GM21576 (cell line): ENCODE measurements around the gene FBXL5.

Experiments
- ATAC-seq: cut with Tn5 transposase; IDR thresholded peaks from one replicate; pipeline ENCODE4 v1.9.1; 2021; ENCODE audit warnings: mild to moderate bottlenecking, moderate library complexity; ENCODE audit not compliant: unreplicated experiment

FBXL5 gene

DNA sequence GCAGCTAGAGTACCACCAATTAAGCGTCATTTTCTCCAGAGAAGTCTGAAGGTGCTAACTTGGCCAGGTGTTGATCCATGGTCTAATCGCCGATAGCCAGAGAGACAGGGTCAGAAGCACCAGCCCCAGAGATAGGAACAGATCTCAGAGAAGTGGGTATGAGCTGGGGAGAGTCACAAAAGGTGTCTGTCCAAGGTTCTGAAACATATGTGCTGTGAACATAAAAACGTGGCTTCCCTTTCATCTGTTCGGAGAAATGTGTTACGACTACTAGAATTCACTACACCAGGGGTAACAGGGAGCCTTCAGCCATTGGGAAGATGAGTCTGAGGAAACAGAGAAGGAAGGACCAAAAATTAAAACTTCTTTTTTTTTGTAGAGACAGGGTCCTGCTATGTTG is 91.3 kb downstream of the FBXL5 start:
- no peak for ATAC-seq

DNA sequence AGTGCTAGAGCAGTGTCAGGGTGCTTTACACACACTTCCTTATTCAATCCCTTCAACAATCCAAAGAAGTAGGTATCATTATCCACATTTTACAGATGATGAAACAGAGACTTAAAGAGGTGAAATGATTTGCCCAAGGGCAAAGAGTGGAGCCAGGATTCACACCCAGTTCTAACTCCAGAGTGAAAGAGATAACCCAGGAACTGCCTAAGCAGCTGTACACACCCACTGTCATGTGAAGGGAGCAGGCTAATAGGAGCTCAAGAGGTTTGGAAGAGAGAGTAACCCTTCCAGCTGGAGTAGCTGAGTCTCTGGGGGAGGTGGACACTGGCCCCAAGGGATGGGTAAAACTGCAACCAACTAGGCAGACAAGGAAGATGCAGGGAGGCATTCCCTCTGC is 92.5 kb downstream of the FBXL5 start:
- ATAC-seq: no peak

GRCh38 chr4:15562114-15562513 is 93.0 kb downstream of the FBXL5 start:
- ATAC-seq: no peak

DNA sequence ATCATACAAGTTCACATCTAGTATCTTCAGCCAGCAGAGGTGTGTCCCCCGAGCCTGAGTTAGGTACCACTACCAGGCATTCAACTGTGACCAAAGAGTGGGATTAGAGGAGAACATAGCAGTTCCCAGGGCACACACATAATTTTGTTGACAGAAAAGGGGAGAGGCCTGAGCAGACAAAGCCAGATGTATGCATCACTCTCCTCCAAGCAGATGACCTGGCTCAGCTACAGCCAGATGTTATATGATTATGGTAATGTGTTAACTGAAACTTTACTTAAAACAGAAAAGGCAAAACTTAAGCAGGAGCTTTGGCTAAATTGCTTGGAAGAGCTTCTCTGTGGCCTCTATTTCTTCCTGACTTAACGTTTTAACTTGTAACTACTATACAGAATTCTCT is 96.6 kb downstream of the FBXL5 start:
- no peak for ATAC-seq

GRCh38 chr4:15557786-15558550 is 97.2 kb downstream of the FBXL5 start:
- no peak for ATAC-seq

DNA sequence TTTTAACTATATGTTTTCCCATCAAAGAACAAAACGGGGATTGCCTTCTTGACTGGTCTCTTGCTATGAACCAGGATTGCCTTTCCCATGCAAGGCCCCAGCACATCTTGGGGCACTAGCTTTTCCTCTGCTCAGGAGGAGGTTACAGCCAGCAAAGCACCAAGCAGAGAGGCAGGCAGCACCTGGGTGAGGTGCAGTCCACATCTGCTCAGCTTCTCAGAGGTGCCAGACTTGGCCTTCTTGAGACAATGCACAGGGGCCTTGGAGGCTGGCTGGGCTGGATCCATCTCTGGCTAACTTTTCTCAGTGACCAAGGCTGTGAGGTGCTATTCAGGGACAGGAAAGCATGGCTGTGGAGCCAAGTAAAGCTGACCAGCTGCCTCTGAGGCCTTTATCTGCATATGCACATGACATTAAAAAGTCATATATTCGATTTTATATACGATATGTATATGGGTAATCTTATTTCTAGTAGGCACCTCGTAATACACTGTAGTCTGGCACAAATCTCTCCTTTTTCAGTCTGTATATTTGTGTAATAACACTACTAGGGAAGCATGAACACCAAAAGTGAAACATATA is 98.6 kb downstream of the FBXL5 start:
- no peak for ATAC-seq
